HEK293 (cell line): Measurements from ENCODE around the gene RSRC1.

Experiments used
- CTCF ChIP-seq: fragments of 450-650 bp; formaldehyde crosslinking; IDR thresholded peaks from 2 replicates; pipeline ENCODE4 v1.5.1; 2016; ENCODE audit warnings: missing biosample characterization, missing genetic modification characterization
- SP2 ChIP-seq: fragments of 450-650 bp; formaldehyde crosslinking; IDR thresholded peaks from 2 replicates; pipeline ENCODE4 v1.5.1; 2016; ENCODE audit warnings: missing biosample characterization, missing genetic modification characterization
- TRIM28 ChIP-seq: IDR thresholded peaks from 2 replicates; pipeline ENCODE4 v1.6.1; 2011; ENCODE audit warnings: low read length, control low read depth, borderline replicate concordance
- ZBTB11 ChIP-seq: fragments of 450-650 bp; formaldehyde crosslinking; conservative IDR thresholded peaks from 2 replicates; pipeline ENCODE4 v1.5.1; 2016; ENCODE audit warnings: low read depth, missing biosample characterization, missing genetic modification characterization
- ZNF155 ChIP-seq: fragments of 450-650 bp; formaldehyde crosslinking; IDR thresholded peaks from 2 replicates; pipeline ENCODE4 v1.5.1; 2016; ENCODE audit warnings: missing biosample characterization, missing genetic modification characterization
- ZNF561 ChIP-seq: fragments of 450-650 bp; IDR thresholded peaks from 2 replicates; pipeline ENCODE4 v1.5.1; 2018; ENCODE audit warnings: missing biosample characterization, missing genetic modification characterization, borderline replicate concordance
- ZNF704 ChIP-seq: fragments of 450-650 bp; formaldehyde crosslinking; IDR thresholded peaks from 2 replicates; pipeline ENCODE4 v1.5.1; 2016; ENCODE audit warnings: missing biosample characterization, missing genetic modification characterization
- ZNF837 ChIP-seq: fragments of 450-650 bp; formaldehyde crosslinking; IDR thresholded peaks from 2 replicates; pipeline ENCODE4 v1.5.1; 2016; ENCODE audit warnings: missing biosample characterization, missing genetic modification characterization
- TF ChIP-seq, protein P1 (sequence below): fragments of 450-650 bp; formaldehyde crosslinking; IDR thresholded peaks from 2 replicates; pipeline ENCODE4 v1.5.1; 2016; ENCODE audit warnings: missing biosample characterization, missing genetic modification characterization

GRCh38 chr3:158470944-158471638 is 361.2 kb downstream of the RSRC1 start:
- TF ChIP-seq ZNF704 (no peak), CTCF (tag by site-specific recombination) (no peak), ZNF561 (no peak), ZNF155 (no peak), ZBTB11 (tag by site-specific recombination) (no peak), ZNF837 (no peak), SP2 (no peak), TRIM28 (no peak)
- TF ChIP-seq, protein P1, sequence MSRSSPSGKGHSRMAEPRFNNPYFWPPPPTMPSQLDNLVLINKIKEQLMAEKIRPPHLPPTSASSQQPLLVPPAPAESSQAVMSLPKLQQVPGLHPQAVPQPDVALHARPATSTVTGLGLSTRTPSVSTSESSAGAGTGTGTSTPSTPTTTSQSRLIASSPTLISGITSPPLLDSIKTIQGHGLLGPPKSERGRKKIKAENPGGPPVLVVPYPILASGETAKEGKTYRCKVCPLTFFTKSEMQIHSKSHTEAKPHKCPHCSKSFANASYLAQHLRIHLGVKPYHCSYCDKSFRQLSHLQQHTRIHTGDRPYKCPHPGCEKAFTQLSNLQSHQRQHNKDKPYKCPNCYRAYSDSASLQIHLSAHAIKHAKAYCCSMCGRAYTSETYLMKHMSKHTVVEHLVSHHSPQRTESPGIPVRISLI, result no peak
